Thyroid gland (tissue), 4 donors: ENCODE measurements around the gene LRRTM1.

Source experiments
- POLR2A ChIP-seq, 2 donors: fragments of 450-650 bp; IDR thresholded peaks; one replicate each; pipeline ENCODE4 v1.6.1; 2017; ENCODE audit warnings: antibody characterized with exemption in 2 of 2, mild to moderate bottlenecking in 2 of 2, moderate library complexity in 1 of 2
- TF ChIP-seq, protein P1 (sequence below), 6 experiments: fragments of 200-600 bp in 3 of 6; fragments of 450-650 bp in 3 of 6; sonication (generic) in 3 of 6; IDR thresholded peaks; one replicate each; pipeline ENCODE4 v1.5.1; 2016 to 2019; ENCODE audit warnings: antibody characterized with exemption in 6 of 6, mild to moderate bottlenecking in 2 of 6, inconsistent platforms in 1 of 6, moderate library complexity in 1 of 6

DNA sequence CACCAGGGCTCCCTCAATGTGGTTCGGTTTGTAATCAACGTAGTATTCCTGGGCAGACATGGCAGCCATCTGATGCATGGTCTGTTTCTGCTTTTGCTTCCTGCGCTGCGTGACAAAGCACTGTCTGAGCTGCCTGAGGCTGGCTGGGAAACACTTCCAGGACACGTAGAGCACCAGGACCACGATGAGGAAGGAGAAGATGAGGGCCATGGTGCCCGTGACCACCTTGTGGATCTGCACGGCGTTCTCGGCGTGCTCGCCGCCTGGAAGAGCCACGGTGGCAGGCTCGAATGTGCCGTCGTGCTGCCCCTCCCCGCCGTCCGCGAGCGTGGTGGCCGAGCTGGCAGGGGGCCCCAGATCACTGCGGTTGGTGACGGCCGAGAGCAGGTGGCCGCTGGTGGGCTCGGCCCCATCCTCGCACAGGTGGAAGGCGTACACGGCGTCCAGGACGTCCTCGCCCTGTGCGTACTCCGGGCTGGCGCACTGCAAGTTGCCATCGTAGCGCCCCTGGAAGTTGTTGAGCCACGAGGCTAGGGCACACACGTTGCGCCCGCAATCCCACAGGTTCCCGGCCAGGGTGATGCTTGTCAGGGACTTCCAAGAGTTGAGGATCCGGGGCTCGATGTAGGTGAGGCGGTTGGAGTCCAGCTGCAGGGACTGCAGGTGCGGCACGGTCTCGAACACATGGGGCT, 2.1 kb downstream of the LRRTM1 start:
- TF ChIP-seq, protein P1, sequence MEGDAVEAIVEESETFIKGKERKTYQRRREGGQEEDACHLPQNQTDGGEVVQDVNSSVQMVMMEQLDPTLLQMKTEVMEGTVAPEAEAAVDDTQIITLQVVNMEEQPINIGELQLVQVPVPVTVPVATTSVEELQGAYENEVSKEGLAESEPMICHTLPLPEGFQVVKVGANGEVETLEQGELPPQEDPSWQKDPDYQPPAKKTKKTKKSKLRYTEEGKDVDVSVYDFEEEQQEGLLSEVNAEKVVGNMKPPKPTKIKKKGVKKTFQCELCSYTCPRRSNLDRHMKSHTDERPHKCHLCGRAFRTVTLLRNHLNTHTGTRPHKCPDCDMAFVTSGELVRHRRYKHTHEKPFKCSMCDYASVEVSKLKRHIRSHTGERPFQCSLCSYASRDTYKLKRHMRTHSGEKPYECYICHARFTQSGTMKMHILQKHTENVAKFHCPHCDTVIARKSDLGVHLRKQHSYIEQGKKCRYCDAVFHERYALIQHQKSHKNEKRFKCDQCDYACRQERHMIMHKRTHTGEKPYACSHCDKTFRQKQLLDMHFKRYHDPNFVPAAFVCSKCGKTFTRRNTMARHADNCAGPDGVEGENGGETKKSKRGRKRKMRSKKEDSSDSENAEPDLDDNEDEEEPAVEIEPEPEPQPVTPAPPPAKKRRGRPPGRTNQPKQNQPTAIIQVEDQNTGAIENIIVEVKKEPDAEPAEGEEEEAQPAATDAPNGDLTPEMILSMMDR (IDR thresholded peaks at IDR 0.05), result no peak
- no peak for TF ChIP-seq POLR2A (IDR thresholded peaks at IDR 0.05)
